Omental fat pad (tissue), 4 donors: ENCODE results near the gene IQCK. TPM values are rescaled to one million over a fixed set of nuclear protein-coding genes. Genes with fewer than 3 reads are reported as not detected.

Source experiments
- ATAC-seq: fragments of 150-250 bp; one replicate; pipeline ENCODE4 v1.9.1; 2016; ENCODE audit warnings: mild to moderate bottlenecking, moderate library complexity; ENCODE audit not compliant: low FRiP score
- DNase-seq: peaks from one replicate; pipeline ENCODE4 v3.0.0-alpha.2; 2019; ENCODE audit warnings: low spot score
- CTCF ChIP-seq, 3 donors: fragments of 450-650 bp; IDR thresholded peaks; one replicate each; pipeline ENCODE4 v1.5.1; 2016 to 2017; ENCODE audit warnings: antibody characterized with exemption in 3 of 3, mild to moderate bottlenecking in 3 of 3, moderate library complexity in 2 of 3
- total RNA-seq, 4 donors: library from RNA; depleted of rRNA; stranded (reverse); fragments of >200 nt; gene quantifications; one replicate each; pipeline ENCODE4 v1.1.0, GENCODE V29; 2016

IQCK gene
- total RNA-seq, 4 donors from 2014 or later = 14.5 to 28.2 (median 18.9) TPM

GRCh38 chr16:19705843-19706242 is 12.2 kb upstream of the IQCK start:
- DNase-seq = no peak
- ATAC-seq = no peak
- no peak for TF ChIP-seq CTCF (IDR thresholded peaks at IDR 0.05)

- no peak for TF ChIP-seq CTCF (IDR thresholded peaks at IDR 0.05)
- no peak for ATAC-seq
- no peak for DNase-seq
Observed at GRCh38 chr16:19706846-19707245, 11.2 kb upstream of the IQCK start.

GRCh38 chr16:19707569-19708295 is 10.3 kb upstream of the IQCK start:
- TF ChIP-seq CTCF (IDR thresholded peaks at IDR 0.05) = no peak
- no peak for DNase-seq
- ATAC-seq = no peak

GRCh38 chr16:19708296-19709205 is 9.5 kb upstream of the IQCK start:
- TF ChIP-seq CTCF (IDR thresholded peaks at IDR 0.05) = no peak
- ATAC-seq (no peak), DNase-seq (no peak)

GRCh38 chr16:19709381-19710136 is 8.5 kb upstream of the IQCK start:
- ATAC-seq = no peak
- DNase-seq = no peak
- no peak for TF ChIP-seq CTCF (IDR thresholded peaks at IDR 0.05)

- no peak for ATAC-seq
- DNase-seq = no peak
- TF ChIP-seq CTCF (IDR thresholded peaks at IDR 0.05) = no peak
Observed at GRCh38 chr16:19710191-19710908, 7.7 kb upstream of the IQCK start.
